ENCODE results near the gene CHTF18. TPM values are rescaled to one million over a fixed set of nuclear protein-coding genes. Genes with fewer than 3 reads are reported as not detected.
"Not testable (repeated sequence)": the region's sequence is repeated elsewhere in the genome, so short reads cannot be mapped to it uniquely, and the experiment has no call there.

The CHTF18 gene
- total RNA-seq, 1 experiment from 2014 or later, result 154 TPM

GRCh38 chr16:775236-775796, 13.1 kb upstream of the CHTF18 start:
- TF ChIP-seq, protein P1, sequence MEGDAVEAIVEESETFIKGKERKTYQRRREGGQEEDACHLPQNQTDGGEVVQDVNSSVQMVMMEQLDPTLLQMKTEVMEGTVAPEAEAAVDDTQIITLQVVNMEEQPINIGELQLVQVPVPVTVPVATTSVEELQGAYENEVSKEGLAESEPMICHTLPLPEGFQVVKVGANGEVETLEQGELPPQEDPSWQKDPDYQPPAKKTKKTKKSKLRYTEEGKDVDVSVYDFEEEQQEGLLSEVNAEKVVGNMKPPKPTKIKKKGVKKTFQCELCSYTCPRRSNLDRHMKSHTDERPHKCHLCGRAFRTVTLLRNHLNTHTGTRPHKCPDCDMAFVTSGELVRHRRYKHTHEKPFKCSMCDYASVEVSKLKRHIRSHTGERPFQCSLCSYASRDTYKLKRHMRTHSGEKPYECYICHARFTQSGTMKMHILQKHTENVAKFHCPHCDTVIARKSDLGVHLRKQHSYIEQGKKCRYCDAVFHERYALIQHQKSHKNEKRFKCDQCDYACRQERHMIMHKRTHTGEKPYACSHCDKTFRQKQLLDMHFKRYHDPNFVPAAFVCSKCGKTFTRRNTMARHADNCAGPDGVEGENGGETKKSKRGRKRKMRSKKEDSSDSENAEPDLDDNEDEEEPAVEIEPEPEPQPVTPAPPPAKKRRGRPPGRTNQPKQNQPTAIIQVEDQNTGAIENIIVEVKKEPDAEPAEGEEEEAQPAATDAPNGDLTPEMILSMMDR (IDR thresholded peaks at IDR 0.05; ENCODE audit: unreplicated experiment), result no peak
- Mint-ChIP-seq H3K36me3 (ENCODE audit: insufficient read depth, unreplicated experiment) (no peaks in the 10 kb centered on the region), H3K27me3 (ENCODE audit: unreplicated experiment) (peaks cover 38% of the 10 kb centered on the region), H3K4me1 (ENCODE audit: low read depth, unreplicated experiment) (peaks cover 8% of the 10 kb centered on the region), H3K4me3 (ENCODE audit: low read depth, unreplicated experiment) (no peak overlapping the region), H3K27ac (ENCODE audit: unreplicated experiment) (no peak overlapping the region), H3K9me3 (ENCODE audit: low read depth, unreplicated experiment) (no peaks in the 10 kb centered on the region)
- intact Hi-C loops (cut with micrococcal nuclease; ENCODE audit: unreplicated experiment), result no loop called here
- CTCF ChIA-PET, result no interaction called here
- BruUV-seq (replicated peaks), result no TSS peak
- DNase-seq, result no peak

- H3K36me3 Mint-ChIP-seq (ENCODE audit: insufficient read depth, unreplicated experiment); DNase-seq; BruUV-seq (replicated peaks); H3K27ac Mint-ChIP-seq (ENCODE audit: unreplicated experiment); H3K4me1 Mint-ChIP-seq (ENCODE audit: low read depth, unreplicated experiment); intact Hi-C loops (cut with micrococcal nuclease; ENCODE audit: unreplicated experiment); H3K9me3 Mint-ChIP-seq (ENCODE audit: low read depth, unreplicated experiment); H3K4me3 Mint-ChIP-seq (ENCODE audit: low read depth, unreplicated experiment): not testable (repeated sequence)
- CTCF ChIA-PET, result interaction anchor here (0.7 kb wide), 1 partner anchor 278 kb away, joined by 3 read pairs; no protein-coding TSS in a partner anchor
- H3K27me3 Mint-ChIP-seq (ENCODE audit: unreplicated experiment), result peaks cover 31% of the 10 kb centered on the region
Measured at GRCh38 chr16:776298-776697, 12.1 kb upstream of the CHTF18 start.

DNA sequence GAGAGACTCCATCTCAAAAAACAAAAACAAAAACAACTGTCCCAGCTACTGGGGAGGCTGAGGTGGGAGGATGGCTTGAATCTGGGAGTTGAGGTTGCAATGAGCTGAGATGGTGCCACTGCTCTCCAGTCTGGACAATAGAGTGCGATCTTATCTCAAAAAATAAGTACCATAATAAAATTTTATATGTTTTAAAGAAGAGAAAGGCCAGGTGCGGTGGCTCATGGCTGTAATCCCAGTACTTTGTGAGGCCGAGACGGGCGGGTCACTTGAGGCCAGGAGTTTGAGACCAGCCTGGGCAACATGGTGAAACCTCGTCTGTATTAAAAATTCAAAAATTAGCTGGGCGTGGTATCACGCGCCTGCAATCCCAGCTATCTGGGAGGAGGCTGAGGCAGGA, 11.6 kb upstream of the CHTF18 start:
- Mint-ChIP-seq H3K27me3 (ENCODE audit: unreplicated experiment) (peaks cover 28% of the 10 kb centered on the region), H3K27ac (ENCODE audit: unreplicated experiment) (no peak overlapping the region), H3K4me1 (ENCODE audit: low read depth, unreplicated experiment) (peaks cover 8% of the 10 kb centered on the region), H3K36me3 (ENCODE audit: insufficient read depth, unreplicated experiment) (peaks cover 1% of the 10 kb centered on the region), H3K4me3 (ENCODE audit: low read depth, unreplicated experiment) (no peak overlapping the region), H3K9me3 (ENCODE audit: low read depth, unreplicated experiment) (no peaks in the 10 kb centered on the region)
- CTCF ChIA-PET, result interaction anchor here (0.7 kb wide), 1 partner anchor 278 kb away, joined by 3 read pairs; no protein-coding TSS in a partner anchor
- TF ChIP-seq, protein P1 (IDR thresholded peaks at IDR 0.05; ENCODE audit: unreplicated experiment), result no peak
- intact Hi-C loops (cut with micrococcal nuclease; ENCODE audit: unreplicated experiment), result no loop called here
- DNase-seq, result no peak
- BruUV-seq (replicated peaks), result no TSS peak

DNA sequence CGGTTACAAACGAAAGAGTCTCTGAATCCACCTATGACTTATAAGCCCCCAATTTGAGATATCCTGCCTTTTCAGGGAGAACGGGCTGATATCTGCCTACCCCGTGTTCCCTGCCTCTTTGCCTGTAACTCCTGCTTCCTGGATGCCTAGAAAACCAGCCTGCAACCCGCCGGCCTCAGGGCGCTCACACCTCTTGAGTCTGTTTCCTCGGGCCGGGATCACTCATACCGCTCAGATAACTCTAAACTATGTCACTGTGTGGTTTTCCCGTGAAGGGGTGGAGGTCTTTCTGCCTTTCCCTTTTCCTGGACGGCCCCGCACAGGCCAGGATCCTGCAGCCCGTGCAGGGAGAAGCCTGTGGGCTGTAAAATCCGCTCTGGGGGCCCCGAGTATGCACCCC, 10.6 kb upstream of the CHTF18 start:
- no peaks in the 10 kb centered on the region for H3K9me3 Mint-ChIP-seq (ENCODE audit: low read depth, unreplicated experiment)
- no peak for DNase-seq
- BruUV-seq (replicated peaks), result no TSS peak

DNA sequence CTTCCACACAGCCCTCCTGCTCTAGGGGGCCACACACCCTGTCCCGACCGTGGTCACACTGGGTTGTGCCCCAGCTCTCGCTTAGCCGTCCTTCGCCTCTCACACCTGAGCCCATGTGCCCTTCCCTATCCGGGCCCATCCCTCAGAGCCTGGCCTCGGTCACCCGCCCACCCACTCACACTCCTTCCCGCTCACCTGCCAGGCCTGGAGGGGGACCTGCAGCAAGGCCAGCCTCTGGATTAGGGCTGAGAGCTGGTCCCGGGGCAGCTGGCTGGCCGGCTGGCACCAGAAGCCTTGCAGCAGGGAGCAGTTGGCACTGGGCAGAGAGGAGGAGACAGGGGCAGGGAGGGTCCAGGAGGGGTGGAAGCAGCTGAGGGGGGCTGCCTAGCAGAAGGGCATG, 10.0 kb upstream of the CHTF18 start:
- CTCF ChIA-PET, result no interaction called here
- Mint-ChIP-seq H3K27me3 (ENCODE audit: unreplicated experiment) (peaks cover 27% of the 10 kb centered on the region), H3K36me3 (ENCODE audit: insufficient read depth, unreplicated experiment) (peaks cover 10% of the 10 kb centered on the region), H3K4me3 (ENCODE audit: low read depth, unreplicated experiment) (no peak overlapping the region), H3K27ac (ENCODE audit: unreplicated experiment) (no peak overlapping the region), H3K9me3 (ENCODE audit: low read depth, unreplicated experiment) (no peaks in the 10 kb centered on the region), H3K4me1 (ENCODE audit: low read depth, unreplicated experiment) (peaks cover 8% of the 10 kb centered on the region)
- intact Hi-C loops (cut with micrococcal nuclease; ENCODE audit: unreplicated experiment), result no loop called here
- TF ChIP-seq, protein P1 (IDR thresholded peaks at IDR 0.05; ENCODE audit: unreplicated experiment), result no peak
- no TSS peak for BruUV-seq (replicated peaks)
- DNase-seq, result no peak

More for the DNA sequence above, 10.6 kb upstream of the CHTF18 start:
- H3K36me3 Mint-ChIP-seq (ENCODE audit: insufficient read depth, unreplicated experiment), result peaks cover 5% of the 10 kb centered on the region
- H3K4me1 Mint-ChIP-seq (ENCODE audit: low read depth, unreplicated experiment), result peaks cover 8% of the 10 kb centered on the region
- no peak overlapping the region for H3K27ac Mint-ChIP-seq (ENCODE audit: unreplicated experiment)
- CTCF ChIA-PET, result no interaction called here
- TF ChIP-seq, protein P1 (IDR thresholded peaks at IDR 0.05; ENCODE audit: unreplicated experiment), result no peak
- no peak overlapping the region for H3K4me3 Mint-ChIP-seq (ENCODE audit: low read depth, unreplicated experiment)
- intact Hi-C loops (cut with micrococcal nuclease; ENCODE audit: unreplicated experiment), result no loop called here
- peaks cover 28% of the 10 kb centered on the region for H3K27me3 Mint-ChIP-seq (ENCODE audit: unreplicated experiment)
